SK-N-SH treated with all-trans-retinoic acid at 6 μM for 48 hours (cell line): ENCODE measurements around the gene KRT36.

Experiments
- ATAC-seq: fragments of 200-7000 bp; cut with Tn5 transposase; 3 replicates; pipeline ENCODE4 v1.9.1; 2020; ENCODE audit warnings: mild to moderate bottlenecking, moderate library complexity
- ARNTL ChIP-seq: fragments of 450-650 bp; formaldehyde crosslinking; IDR thresholded peaks from 2 replicates; pipeline ENCODE4 v1.5.0; 2020; ENCODE audit warnings: low read depth, mild to moderate bottlenecking, moderate library complexity, borderline replicate concordance
- BACH2 ChIP-seq: fragments of 250-450 bp; sonication (Bioruptor Pico); IDR thresholded peaks from 2 replicates; pipeline ENCODE4 v1.9.0; 2021; ENCODE audit warnings: mild to moderate bottlenecking, borderline replicate concordance
- CSDC2 ChIP-seq: fragments of 250-450 bp; sonication (Bioruptor Pico); IDR thresholded peaks from 2 replicates; pipeline ENCODE4 v1.5.0; 2020; ENCODE audit warnings: mild to moderate bottlenecking, moderate library complexity
- CSRNP3 ChIP-seq: fragments of 250-450 bp; sonication (Bioruptor Pico); IDR thresholded peaks from 2 replicates; pipeline ENCODE4 v1.5.1; 2021; ENCODE audit warnings: mild to moderate bottlenecking, moderate library complexity
- GLIS3 ChIP-seq: fragments of 250-450 bp; sonication (Bioruptor Pico); IDR thresholded peaks from 2 replicates; pipeline ENCODE4 v1.5.0; 2020; ENCODE audit warnings: mild to moderate bottlenecking, moderate library complexity
- ISL1 ChIP-seq: fragments of 250-450 bp; sonication (Bioruptor Pico); IDR thresholded peaks from 2 replicates; pipeline ENCODE4 v2.1.2; 2022; ENCODE audit warnings: mild to moderate bottlenecking, moderate library complexity
- OSR1 ChIP-seq: fragments of 250-450 bp; sonication (Bioruptor Pico); IDR thresholded peaks from 2 replicates; pipeline ENCODE4 v1.8.0; 2022; ENCODE audit warnings: moderate library complexity, mild to moderate bottlenecking, inconsistent platforms
- POU6F1 ChIP-seq: fragments of 250-450 bp; sonication (Bioruptor Pico); IDR thresholded peaks from 2 replicates; pipeline ENCODE4 v1.8.0; 2021; ENCODE audit warnings: low read depth, mild to moderate bottlenecking, moderate library complexity, borderline replicate concordance
- PPARA ChIP-seq: fragments of 250-450 bp; sonication (Bioruptor Pico); IDR thresholded peaks from 2 replicates; pipeline ENCODE4 v1.5.0; 2020; ENCODE audit warnings: mild to moderate bottlenecking, borderline replicate concordance
- SNAI2 ChIP-seq: fragments of 250-450 bp; sonication (Bioruptor Pico); IDR thresholded peaks from 2 replicates; pipeline ENCODE4 v1.5.0; 2020; ENCODE audit warnings: mild to moderate bottlenecking, moderate library complexity
- TCF4 ChIP-seq: fragments of 250-450 bp; sonication (Bioruptor Pico); IDR thresholded peaks from 2 replicates; pipeline ENCODE4 v1.8.0; 2021; ENCODE audit warnings: mild to moderate bottlenecking, moderate library complexity, borderline replicate concordance
- TOX ChIP-seq: fragments of 250-450 bp; sonication (Bioruptor Pico); IDR thresholded peaks from 2 replicates; pipeline ENCODE4 v1.8.0; 2021; ENCODE audit warnings: mild to moderate bottlenecking, moderate library complexity, borderline replicate concordance
- ZFP3 ChIP-seq: fragments of 250-450 bp; sonication (Bioruptor Pico); IDR thresholded peaks from 2 replicates; pipeline ENCODE4 v1.5.0; 2020; ENCODE audit warnings: mild to moderate bottlenecking, moderate library complexity
- ZNF565 ChIP-seq: fragments of 450-650 bp; formaldehyde crosslinking; conservative IDR thresholded peaks from 2 replicates; pipeline ENCODE4 v1.5.0; 2020; ENCODE audit warnings: low read depth, mild to moderate bottlenecking, moderate library complexity
- ZNF8 ChIP-seq: fragments of 450-650 bp; formaldehyde crosslinking; IDR thresholded peaks from 2 replicates; pipeline ENCODE4 v1.5.0; 2020; ENCODE audit warnings: mild to moderate bottlenecking, moderate library complexity
- TF ChIP-seq, protein P1 (sequence below): fragments of 250-450 bp; sonication (Bioruptor Pico); IDR thresholded peaks from 2 replicates; pipeline ENCODE4 v1.5.1; 2020; ENCODE audit warnings: low read depth, mild to moderate bottlenecking, moderate library complexity
- TF ChIP-seq, protein P2 (sequence below): fragments of 250-450 bp; sonication (Bioruptor Pico); IDR thresholded peaks from 2 replicates; pipeline ENCODE4 v1.5.0; 2020; ENCODE audit warnings: mild to moderate bottlenecking, moderate library complexity

Gene KRT36

DNA sequence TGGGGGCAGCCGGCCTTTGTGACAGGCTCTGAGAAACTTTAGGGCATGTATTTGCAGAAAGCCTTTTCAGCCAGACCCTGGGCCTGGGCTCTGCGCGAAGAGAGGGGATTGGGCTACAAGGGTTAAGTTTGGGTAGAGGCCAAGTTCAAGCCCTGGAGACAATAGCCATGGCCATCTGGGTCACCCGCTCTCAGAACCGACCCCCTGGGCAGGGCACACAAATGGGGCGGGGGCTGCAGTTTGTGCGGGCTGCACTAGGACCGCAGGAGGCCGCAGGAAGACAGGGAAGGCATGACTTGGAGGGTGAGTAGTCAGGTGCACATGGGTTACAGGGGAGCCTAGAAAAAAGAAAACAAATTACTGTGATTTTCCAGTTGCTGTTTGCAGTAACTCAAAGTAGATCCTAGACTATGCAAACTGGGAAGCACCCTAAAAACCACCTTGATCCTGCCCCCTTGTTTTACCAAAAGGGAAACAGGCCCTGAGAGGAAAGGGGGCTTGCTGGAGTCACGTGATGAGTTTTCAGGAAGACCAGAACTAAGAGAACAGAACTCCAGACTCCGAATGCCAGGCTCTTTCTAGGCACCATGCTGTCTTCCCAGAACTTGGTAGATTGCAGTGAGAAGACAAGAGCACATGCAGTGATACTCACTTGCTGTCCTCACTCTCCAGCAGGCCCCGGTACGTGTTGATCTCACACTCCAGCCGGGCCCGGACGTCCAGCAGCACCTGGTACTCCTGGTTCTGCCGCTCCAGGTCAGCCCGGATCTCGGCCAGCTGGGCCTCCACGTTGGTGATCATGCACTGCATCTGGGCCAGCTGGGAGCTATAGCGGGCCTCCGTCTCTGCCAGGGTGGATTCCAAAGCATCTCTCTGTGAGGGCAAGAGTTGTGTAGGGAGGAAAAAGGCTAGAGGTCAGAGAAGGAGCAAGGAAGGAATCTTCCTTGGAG is 12.6 kb downstream of the KRT36 start:
- TF ChIP-seq CSDC2 (CRISPR knock-in tag) (no peak), ZNF565 (CRISPR knock-in tag) (no peak), SNAI2 (no peak)
- TF ChIP-seq, protein P1, sequence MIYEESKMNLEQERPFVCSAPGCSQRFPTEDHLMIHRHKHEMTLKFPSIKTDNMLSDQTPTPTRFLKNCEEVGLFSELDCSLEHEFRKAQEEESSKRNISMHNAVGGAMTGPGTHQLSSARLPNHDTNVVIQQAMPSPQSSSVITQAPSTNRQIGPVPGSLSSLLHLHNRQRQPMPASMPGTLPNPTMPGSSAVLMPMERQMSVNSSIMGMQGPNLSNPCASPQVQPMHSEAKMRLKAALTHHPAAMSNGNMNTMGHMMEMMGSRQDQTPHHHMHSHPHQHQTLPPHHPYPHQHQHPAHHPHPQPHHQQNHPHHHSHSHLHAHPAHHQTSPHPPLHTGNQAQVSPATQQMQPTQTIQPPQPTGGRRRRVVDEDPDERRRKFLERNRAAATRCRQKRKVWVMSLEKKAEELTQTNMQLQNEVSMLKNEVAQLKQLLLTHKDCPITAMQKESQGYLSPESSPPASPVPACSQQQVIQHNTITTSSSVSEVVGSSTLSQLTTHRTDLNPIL (CRISPR knock-in tag): no peak
- ATAC-seq: no peak

DNA sequence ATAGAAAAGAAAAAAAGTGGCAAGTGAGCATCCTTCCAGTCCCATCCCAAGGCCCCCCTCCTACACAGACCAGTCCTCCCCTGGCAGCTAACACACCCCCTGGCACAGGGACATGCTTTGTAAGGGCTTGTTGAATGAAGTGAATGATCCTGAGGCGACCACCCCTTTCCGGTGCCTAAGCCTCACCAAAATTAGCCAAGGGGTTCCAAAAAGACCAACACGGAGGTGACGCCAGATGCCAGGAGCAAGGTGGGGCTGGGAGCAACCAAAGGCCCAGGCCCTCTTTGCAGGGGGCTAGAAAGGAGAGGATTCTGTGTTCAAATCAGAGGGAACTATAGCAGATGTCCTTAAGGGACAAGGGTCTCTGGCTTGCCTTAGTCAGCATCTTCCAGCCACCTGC is 14.3 kb downstream of the KRT36 start:
- ATAC-seq: no peak
- no peak for TF ChIP-seq CSDC2 (CRISPR knock-in tag)
- TF ChIP-seq POU6F1 (CRISPR knock-in tag): no peak
- no peak for TF ChIP-seq TCF4 (CRISPR knock-in tag)
- TF ChIP-seq BACH2 (CRISPR knock-in tag): no peak
- no peak for TF ChIP-seq PPARA (CRISPR knock-in tag)

DNA sequence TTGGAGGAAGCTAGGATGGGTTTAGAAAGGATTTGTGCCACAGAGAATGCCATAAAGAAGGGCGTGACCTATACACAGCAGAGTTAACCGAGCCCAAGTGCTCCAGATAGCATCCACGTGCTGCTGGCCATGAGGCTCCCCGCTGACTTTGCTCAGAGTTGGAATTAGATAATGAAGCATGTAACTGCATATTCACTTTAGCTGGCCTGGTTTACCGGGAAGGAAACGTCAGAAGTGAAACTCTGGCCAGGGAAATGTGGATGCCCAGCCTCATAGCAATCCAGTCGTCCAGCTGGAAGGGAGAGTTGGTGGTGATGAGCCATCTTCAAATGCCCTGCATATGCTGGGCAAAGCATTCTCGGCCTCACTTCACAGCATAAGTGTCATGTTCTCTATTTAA is 14.8 kb downstream of the KRT36 start:
- TF ChIP-seq ISL1 (CRISPR knock-in tag): no peak
- no peak for TF ChIP-seq ZFP3 (CRISPR knock-in tag)
- no peak for TF ChIP-seq CSRNP3 (CRISPR knock-in tag)
- TF ChIP-seq, protein P1 (CRISPR knock-in tag): no peak
- TF ChIP-seq BACH2 (CRISPR knock-in tag): no peak
- no peak for TF ChIP-seq ARNTL
- TF ChIP-seq GLIS3 (CRISPR knock-in tag): no peak
- TF ChIP-seq PPARA (CRISPR knock-in tag): no peak
- TF ChIP-seq CSDC2 (CRISPR knock-in tag): no peak
- no peak for TF ChIP-seq TCF4 (CRISPR knock-in tag)
- TF ChIP-seq ZNF8 (CRISPR knock-in tag): no peak
- TF ChIP-seq ZNF565 (CRISPR knock-in tag): no peak
- TF ChIP-seq TOX (CRISPR knock-in tag): no peak
- TF ChIP-seq, protein P2, sequence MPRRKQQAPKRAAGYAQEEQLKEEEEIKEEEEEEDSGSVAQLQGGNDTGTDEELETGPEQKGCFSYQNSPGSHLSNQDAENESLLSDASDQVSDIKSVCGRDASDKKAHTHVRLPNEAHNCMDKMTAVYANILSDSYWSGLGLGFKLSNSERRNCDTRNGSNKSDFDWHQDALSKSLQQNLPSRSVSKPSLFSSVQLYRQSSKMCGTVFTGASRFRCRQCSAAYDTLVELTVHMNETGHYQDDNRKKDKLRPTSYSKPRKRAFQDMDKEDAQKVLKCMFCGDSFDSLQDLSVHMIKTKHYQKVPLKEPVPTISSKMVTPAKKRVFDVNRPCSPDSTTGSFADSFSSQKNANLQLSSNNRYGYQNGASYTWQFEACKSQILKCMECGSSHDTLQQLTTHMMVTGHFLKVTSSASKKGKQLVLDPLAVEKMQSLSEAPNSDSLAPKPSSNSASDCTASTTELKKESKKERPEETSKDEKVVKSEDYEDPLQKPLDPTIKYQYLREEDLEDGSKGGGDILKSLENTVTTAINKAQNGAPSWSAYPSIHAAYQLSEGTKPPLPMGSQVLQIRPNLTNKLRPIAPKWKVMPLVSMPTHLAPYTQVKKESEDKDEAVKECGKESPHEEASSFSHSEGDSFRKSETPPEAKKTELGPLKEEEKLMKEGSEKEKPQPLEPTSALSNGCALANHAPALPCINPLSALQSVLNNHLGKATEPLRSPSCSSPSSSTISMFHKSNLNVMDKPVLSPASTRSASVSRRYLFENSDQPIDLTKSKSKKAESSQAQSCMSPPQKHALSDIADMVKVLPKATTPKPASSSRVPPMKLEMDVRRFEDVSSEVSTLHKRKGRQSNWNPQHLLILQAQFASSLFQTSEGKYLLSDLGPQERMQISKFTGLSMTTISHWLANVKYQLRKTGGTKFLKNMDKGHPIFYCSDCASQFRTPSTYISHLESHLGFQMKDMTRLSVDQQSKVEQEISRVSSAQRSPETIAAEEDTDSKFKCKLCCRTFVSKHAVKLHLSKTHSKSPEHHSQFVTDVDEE (CRISPR knock-in tag): no peak
- TF ChIP-seq POU6F1 (CRISPR knock-in tag): no peak
- TF ChIP-seq OSR1: no peak
- no peak for ATAC-seq
